Measurements from ENCODE around the gene TRABD2A.

The TRABD2A gene

GRCh38 chr2:84911135-84911678 lies 30.3 kb upstream of the TRABD2A start:
- no peak for ATAC-seq (replicated peaks)
- H3K4me1 Mint-ChIP-seq (ENCODE audit: low read depth in 2 of 2) = peaks cover 31 to 36% of the 10 kb centered on the region in 2 donors

GRCh38 chr2:84908948-84909713 lies 28.2 kb upstream of the TRABD2A start:
- peak overlapping the region; percentile 95 to 98 for H3K4me3 Mint-ChIP-seq
- ATAC-seq (replicated peaks) (peak; percentile 54), DNase-seq (peak; percentile 49 to 55 (median 53))
- peaks cover 8 to 10% of the 10 kb centered on the region in 2 donors for H3K9me3 Mint-ChIP-seq
- peak overlapping the region; percentile 75 to 76 for H3K27ac Mint-ChIP-seq
- peaks cover 33 to 37% of the 10 kb centered on the region in 2 donors for H3K4me1 Mint-ChIP-seq (ENCODE audit: low read depth in 2 of 2)
- peaks cover 47% of the 10 kb centered on the region for H3K36me3 Mint-ChIP-seq (ENCODE audit: insufficient read depth)
- no peaks in the 10 kb centered on the region for H3K27me3 Mint-ChIP-seq

More at GRCh38 chr2:84911135-84911678, 30.3 kb upstream of the TRABD2A start:
- Mint-ChIP-seq H3K4me3 (no peak overlapping the region), H3K27ac (no peak overlapping the region), H3K9me3 (peaks cover 8 to 10% of the 10 kb centered on the region in 2 donors), H3K36me3 (ENCODE audit: insufficient read depth) (peaks cover 33% of the 10 kb centered on the region), H3K27me3 (no peaks in the 10 kb centered on the region)
- no peak for DNase-seq

- peak overlapping the region; percentile 75 to 76 for H3K27ac Mint-ChIP-seq
- no peaks in the 10 kb centered on the region for H3K27me3 Mint-ChIP-seq
- ATAC-seq (replicated peaks) (peak; percentile 30), DNase-seq (peak in 2 of 3 experiments; percentile 25 to 46)
- H3K9me3 Mint-ChIP-seq = peaks cover 8 to 10% of the 10 kb centered on the region in 2 donors
- peaks cover 37 to 39% of the 10 kb centered on the region in 2 donors for H3K4me1 Mint-ChIP-seq (ENCODE audit: low read depth in 2 of 2)
- peaks cover 48% of the 10 kb centered on the region for H3K36me3 Mint-ChIP-seq (ENCODE audit: insufficient read depth)
- peak overlapping the region; percentile 95 to 98 for H3K4me3 Mint-ChIP-seq
These were observed 26.2 kb upstream of the TRABD2A start for GRCh38 chr2:84906900-84907714.

GRCh38 chr2:84906108-84906899 lies 25.4 kb upstream of the TRABD2A start:
- Mint-ChIP-seq H3K4me3 (peak overlapping the region; percentile 95 to 98), H3K36me3 (ENCODE audit: insufficient read depth) (peaks cover 48% of the 10 kb centered on the region), H3K9me3 (peaks cover 8 to 10% of the 10 kb centered on the region in 2 donors), H3K4me1 (ENCODE audit: low read depth in 2 of 2) (peaks cover 39 to 40% of the 10 kb centered on the region in 2 donors), H3K27ac (peak overlapping the region; percentile 75 to 76), H3K27me3 (no peaks in the 10 kb centered on the region)
- ATAC-seq (replicated peaks) (no peak), DNase-seq (peak in 1 of 3 experiments; percentile 16)

GRCh38 chr2:84905181-84906107 lies 24.6 kb upstream of the TRABD2A start, which contains the start of gene TMSB10:
Gene TMSB10 (plus strand): TSS chr2:84905656.
- Mint-ChIP-seq H3K4me1 (ENCODE audit: low read depth in 2 of 2) (peaks cover 39 to 40% of the 10 kb centered on the region in 2 donors), H3K27ac (peak within 1 kb of the TSS; percentile 75 to 76), H3K4me3 (peak within 1 kb of the TSS; percentile 95 to 98), H3K9me3 (peaks cover 8 to 10% of the 10 kb centered on the region in 2 donors), H3K36me3 (ENCODE audit: insufficient read depth) (peaks cover 48% of the 10 kb centered on the region), H3K27me3 (no peaks in the 10 kb centered on the region)
- ATAC-seq (replicated peaks) (peak; percentile 69), DNase-seq (peak; percentile 86 to 88 (median 88))

- ATAC-seq (replicated peaks) = no peak
- Mint-ChIP-seq H3K27ac (peak overlapping the region; percentile 75 to 76), H3K4me1 (ENCODE audit: low read depth in 2 of 2) (peaks cover 36% of the 10 kb centered on the region in 2 donors), H3K36me3 (ENCODE audit: insufficient read depth) (peaks cover 43% of the 10 kb centered on the region), H3K9me3 (peaks cover 7% of the 10 kb centered on the region in 2 donors), H3K4me3 (peak overlapping the region; percentile 95 to 98), H3K27me3 (no peaks in the 10 kb centered on the region)
- DNase-seq = peak in 1 of 3 experiments; percentile 12
These were observed 23.9 kb upstream of the TRABD2A start for GRCh38 chr2:84904717-84905174.

- ATAC-seq (replicated peaks) = no peak
- H3K27ac Mint-ChIP-seq = peak overlapping the region in 1 of 2 donors; percentile 75
- H3K4me3 Mint-ChIP-seq = peak overlapping the region; percentile 95 to 98
- peaks cover 38% of the 10 kb centered on the region for H3K36me3 Mint-ChIP-seq (ENCODE audit: insufficient read depth)
- H3K9me3 Mint-ChIP-seq = peaks cover 1% of the 10 kb centered on the region in 2 donors
- peaks cover 30% of the 10 kb centered on the region in 2 donors for H3K4me1 Mint-ChIP-seq (ENCODE audit: low read depth in 2 of 2)
- no peak for DNase-seq
- H3K27me3 Mint-ChIP-seq = no peaks in the 10 kb centered on the region
These were observed 23.3 kb upstream of the TRABD2A start for GRCh38 chr2:84904151-84904550.

- Mint-ChIP-seq H3K4me3 (no peak overlapping the region), H3K36me3 (ENCODE audit: insufficient read depth) (peaks cover 28% of the 10 kb centered on the region), H3K4me1 (ENCODE audit: low read depth in 2 of 2) (peaks cover 29 to 31% of the 10 kb centered on the region in 2 donors), H3K27ac (no peak overlapping the region), H3K27me3 (no peaks in the 10 kb centered on the region), H3K9me3 (no peaks in the 10 kb centered on the region)
- no peak for DNase-seq
- ATAC-seq (replicated peaks) = no peak
These were observed 21.6 kb upstream of the TRABD2A start for GRCh38 chr2:84902526-84902925.

- Mint-ChIP-seq H3K4me1 (ENCODE audit: low read depth in 2 of 2) (peaks cover 25 to 26% of the 10 kb centered on the region in 2 donors), H3K27me3 (no peaks in the 10 kb centered on the region), H3K9me3 (no peaks in the 10 kb centered on the region), H3K36me3 (ENCODE audit: insufficient read depth) (peaks cover 19% of the 10 kb centered on the region), H3K4me3 (no peak overlapping the region), H3K27ac (no peak overlapping the region)
- ATAC-seq (replicated peaks) (no peak), DNase-seq (no peak)
These were observed 20.8 kb upstream of the TRABD2A start for GRCh38 chr2:84901593-84902120.

- H3K4me3 Mint-ChIP-seq = no peak overlapping the region
- H3K9me3 Mint-ChIP-seq = no peaks in the 10 kb centered on the region
- H3K27me3 Mint-ChIP-seq = no peaks in the 10 kb centered on the region
- peaks cover 13% of the 10 kb centered on the region for H3K36me3 Mint-ChIP-seq (ENCODE audit: insufficient read depth)
- ATAC-seq (replicated peaks) (no peak), DNase-seq (no peak)
- peaks cover 22 to 24% of the 10 kb centered on the region in 2 donors for H3K4me1 Mint-ChIP-seq (ENCODE audit: low read depth in 2 of 2)
- no peak overlapping the region for H3K27ac Mint-ChIP-seq
These were observed 20.1 kb upstream of the TRABD2A start for GRCh38 chr2:84900971-84901370.

- peaks cover 2% of the 10 kb centered on the region for H3K36me3 Mint-ChIP-seq (ENCODE audit: insufficient read depth)
- peaks cover 31 to 36% of the 10 kb centered on the region in 2 donors for H3K4me1 Mint-ChIP-seq (ENCODE audit: low read depth in 2 of 2)
- no peak overlapping the region for H3K4me3 Mint-ChIP-seq
- peak overlapping the region in 1 of 2 donors; percentile 94 for H3K27ac Mint-ChIP-seq
- ATAC-seq (replicated peaks) (no peak), DNase-seq (no peak)
- H3K9me3 Mint-ChIP-seq = no peaks in the 10 kb centered on the region
- no peaks in the 10 kb centered on the region for H3K27me3 Mint-ChIP-seq
These were observed 18.7 kb upstream of the TRABD2A start for GRCh38 chr2:84899304-84900204.
